HepG2 (cell line): ENCODE results near the gene AUH. TPM values are rescaled to one million over a fixed set of nuclear protein-coding genes. Genes with fewer than 3 reads are reported as not detected.

ENCODE experiments used
- ATAC-seq: fragments of 200-7000 bp; cut with Tn5 transposase; 3 replicates; pipeline ENCODE4 v1.9.1; 2020; ENCODE audit warnings: mild to moderate bottlenecking, moderate library complexity
- BruUV-seq: library from RNA; stranded (reverse); fragments of 400-500 nt; replicated peaks from 2 replicates; lab custom pipeline; 2021; lab: Mats Ljungman, UMichigan
- CTCF ChIA-PET: fragments of 300-600 bp; formaldehyde crosslinking; extraction: SDS; loops from one replicate; lab custom pipeline; 2021; ENCODE audit warnings: low total read pairs, inconsistent platforms, low intra/inter-chr PET ratio; lab: Yijun Ruan, JAX
- POLR2A ChIA-PET: fragments of 350-600 bp; sonication (Branson Sonifier 250); formaldehyde crosslinking; loops from one replicate; lab custom pipeline; 2020; ENCODE audit warnings: antibody characterized with exemption, inconsistent platforms; lab: Yijun Ruan, JAX
- DNase-seq: peaks from one replicate; pipeline ENCODE4 v3.0.0-alpha.2; 2015; ENCODE audit warnings: low spot score
- FAIRE-seq: peaks from 3 replicates; lab custom pipeline; 2011; peaks lifted over from hg19 to GRCh38; lab: Jason Lieb, UNC
- H2AFZ ChIP-seq: one replicate; pipeline ENCODE4 v1.6.1; 2011; ENCODE audit warnings: low read length, inconsistent platforms
- H3K27ac ChIP-seq: fragments of 300-600 bp; 3 replicates; pipeline ENCODE4 v1.8.0; 2011; ENCODE audit warnings: mixed run types, mild to moderate bottlenecking, mixed read lengths, low read length, inconsistent platforms; ENCODE audit not compliant: insufficient read depth; ENCODE audit errors: extremely low read length
- H3K27me3 ChIP-seq, 2 experiments: fragments of 200-600 bp in 1 of 2; 2 replicates in 1 of 2; 3 replicates in 1 of 2; pipeline versions ENCODE4 v1.6.0 to v1.8.0; 2011; ENCODE audit warnings: low read length in 2 of 2, mild to moderate bottlenecking in 2 of 2, moderate library complexity in 2 of 2, inconsistent platforms in 1 of 2; ENCODE audit not compliant: insufficient read depth in 2 of 2, control insufficient read depth in 1 of 2
- H3K36me3 ChIP-seq, 2 experiments: fragments of 200-600 bp in 1 of 2; replicated peaks in 1 of 2; 2 replicates in 1 of 2; 3 replicates in 1 of 2; pipeline versions ENCODE4 v1.5.1 to v1.8.0; 2011; ENCODE audit warnings: low read length in 2 of 2, inconsistent platforms in 1 of 2; ENCODE audit not compliant: insufficient read depth in 2 of 2, control insufficient read depth in 1 of 2
- H3K4me1 ChIP-seq: 2 replicates; pipeline ENCODE4 v1.5.1; 2012; ENCODE audit warnings: low read length, inconsistent platforms; ENCODE audit not compliant: insufficient read depth
- H3K4me2 ChIP-seq: 2 replicates; pipeline ENCODE4 v1.6.0; 2011; ENCODE audit warnings: low read depth, low read length, inconsistent platforms
- H3K4me3 ChIP-seq, 3 experiments: fragments of 200-600 bp in 1 of 3; sonication (generic), shearing (Covaris generic) in 1 of 3; replicated peaks in 1 of 3; 2 replicates each; pipeline ENCODE4 v1.5.1; 2011 to 2016; ENCODE audit warnings: low read length in 3 of 3, inconsistent platforms in 2 of 3, low read depth in 2 of 3, mild to moderate bottlenecking in 2 of 3, control low read depth in 1 of 3, mixed read lengths in 1 of 3; ENCODE audit not compliant: insufficient read depth in 1 of 3
- H3K79me2 ChIP-seq: one replicate; pipeline ENCODE4 v1.6.1; 2011; ENCODE audit warnings: low read length, inconsistent platforms; ENCODE audit not compliant: insufficient read depth
- H3K9ac ChIP-seq: 2 replicates; pipeline ENCODE4 v1.6.0; 2011; ENCODE audit warnings: mild to moderate bottlenecking, low read depth, low read length, inconsistent platforms; ENCODE audit not compliant: insufficient read depth
- H3K9me3 ChIP-seq: 2 replicates; pipeline ENCODE4 v1.5.1; 2012; ENCODE audit warnings: mild to moderate bottlenecking, low read length
- H4K20me1 ChIP-seq: 2 replicates; pipeline ENCODE4 v1.6.0; 2011; ENCODE audit warnings: inconsistent platforms, mild to moderate bottlenecking, low read length, moderate library complexity; ENCODE audit not compliant: insufficient read depth
- ARNTL ChIP-seq: sonication (generic); formaldehyde crosslinking; IDR thresholded peaks from 2 replicates; pipeline ENCODE4 v1.4.0; 2020; ENCODE audit warnings: mild to moderate bottlenecking, missing genetic modification reagents
- JUN ChIP-seq: sonication (generic); formaldehyde crosslinking; IDR thresholded peaks from 2 replicates; pipeline ENCODE4 v1.4.0; 2020; ENCODE audit warnings: mild to moderate bottlenecking, missing genetic modification reagents
- KLF16 ChIP-seq, 2 experiments: sonication (generic) in 1 of 2; formaldehyde crosslinking in 1 of 2; IDR thresholded peaks; 2 replicates each; pipeline versions ENCODE4 v1.6.1 to v1.8.0; 2016 to 2023; ENCODE audit warnings: missing genetic modification reagents in 2 of 2, missing compliant biosample characterization in 1 of 2
- NFE2 ChIP-seq: sonication (generic); formaldehyde crosslinking; IDR thresholded peaks from 2 replicates; pipeline ENCODE4 v1.4.0; 2020; ENCODE audit warnings: missing genetic modification reagents
- NFKBIZ ChIP-seq: IDR thresholded peaks from 2 replicates; pipeline ENCODE4 v1.6.1; 2018; ENCODE audit warnings: missing genetic modification reagents, missing compliant biosample characterization
- PRMT3 ChIP-seq: sonication (generic); formaldehyde crosslinking; IDR thresholded peaks from 2 replicates; pipeline ENCODE4 v1.8.1; 2022; ENCODE audit warnings: low read depth, mild to moderate bottlenecking, moderate library complexity, missing genetic modification reagents, borderline replicate concordance
- SAP130 ChIP-seq: IDR thresholded peaks from 2 replicates; pipeline ENCODE4 v1.6.1; 2016; ENCODE audit warnings: low read depth
- YEATS4 ChIP-seq: sonication (generic); formaldehyde crosslinking; IDR thresholded peaks from 2 replicates; pipeline ENCODE4 v1.4.0; 2020; ENCODE audit warnings: missing genetic modification reagents, borderline replicate concordance
- ZFP82 ChIP-seq: sonication (generic); formaldehyde crosslinking; IDR thresholded peaks from 2 replicates; pipeline ENCODE4 v1.5.1; 2020; ENCODE audit warnings: mild to moderate bottlenecking, missing genetic modification reagents, borderline replicate concordance
- ZNF503 ChIP-seq: sonication (generic); formaldehyde crosslinking; IDR thresholded peaks from 2 replicates; pipeline ENCODE4 v1.4.0; 2020; ENCODE audit warnings: missing genetic modification reagents
- ZNF772 ChIP-seq: sonication (generic); formaldehyde crosslinking; IDR thresholded peaks from 2 replicates; pipeline ENCODE4 v1.5.0; 2020; ENCODE audit warnings: mild to moderate bottlenecking, missing genetic modification reagents
- ZNF816 ChIP-seq: sonication (generic); formaldehyde crosslinking; IDR thresholded peaks from 2 replicates; pipeline ENCODE4 v1.8.0; 2022; ENCODE audit warnings: missing genetic modification reagents, mild to moderate bottlenecking, borderline replicate concordance
- WGBS: methylation state at CpG from one replicate; pipeline ENCODE4 v1.1.6; 2017; ENCODE audit warnings: low lambda C conversion rate; 5-methylcytosine and 5-hydroxymethylcytosine counted together
- in situ Hi-C: cut with HindIII; loops from 2 replicates; pipeline ENCODE4 v1.10.0; 2017; ENCODE audit warnings: low pct_unique_long_range_greater_than_20kb; ENCODE audit not compliant: extremely low pct_ligation_motif_present
- intact Hi-C: fragments of 100-400 bp; cut with micrococcal nuclease; formaldehyde crosslinking; loops from one replicate; pipeline ENCODE4 v1.10.0; 2022; ENCODE audit not compliant: unreplicated experiment
- polyA plus RNA-seq, 8 experiments: library from polyadenylated mRNA; depleted of rRNA in 3 of 8; stranded (reverse) in 7 of 8; unstranded in 1 of 8; fragments of >200 nt; fragmentation: Illumina TruSeq in 4 of 8; extraction: Trizol in 4 of 8; gene quantifications; 2 replicates each; pipeline versions ENCODE4 v1.2.1 to v1.2.3, GENCODE V29; 2011 to 2016; ENCODE audit warnings: low read depth in 4 of 8, missing spikeins in 1 of 8, mixed read lengths in 1 of 8; ENCODE audit not compliant: insufficient read depth in 1 of 8
- total RNA-seq, 5 experiments: library from RNA; depleted of rRNA; stranded (reverse); fragments of >200 nt; fragmentation: Illumina TruSeq; extraction: Trizol; gene quantifications; 2 replicates each; pipeline ENCODE4 v1.2.3, GENCODE V29; 2016; ENCODE audit warnings: low read depth in 1 of 5
- TF ChIP-seq, protein P1 (sequence below): sonication (generic); formaldehyde crosslinking; IDR thresholded peaks from 2 replicates; pipeline ENCODE4 v1.5.0; 2020; ENCODE audit warnings: missing genetic modification reagents
- TF ChIP-seq, protein P2 (sequence below): sonication (generic); formaldehyde crosslinking; IDR thresholded peaks from 2 replicates; pipeline ENCODE4 v1.4.0; 2020; ENCODE audit warnings: missing genetic modification reagents, borderline replicate concordance

The AUH gene
- total and polyA plus RNA-seq, 2 of the 13 experiments (the other 11 are each of a cell fraction or from before 2014, with no cell fraction given): 25.8 to 31.9 TPM

GRCh38 chr9:91295357-91295756 is 66.4 kb downstream of the AUH start:
- no peak overlapping the region for H3K4me2 ChIP-seq
- ATAC-seq: no peak
- no peaks in the 10 kb centered on the region for H3K9me3 ChIP-seq
- DNase-seq: no peak
- no peaks in the 10 kb centered on the region for H3K27me3 ChIP-seq
- H3K36me3 ChIP-seq: peaks cover 14 to 59% of the 10 kb centered on the region in 2 experiments
- no peaks in the 10 kb centered on the region for H4K20me1 ChIP-seq
- BruUV-seq: no TSS peak
- no peak overlapping the region for H3K9ac ChIP-seq
- CTCF ChIA-PET: no interaction called here
- POLR2A ChIA-PET: no interaction called here
- 96% methylated on average over 2 of the region's 2 CpGs for WGBS
- no peak for TF ChIP-seq ARNTL (CRISPR knock-in tag)
- TF ChIP-seq PRMT3 (CRISPR knock-in tag): no peak
- TF ChIP-seq, protein P1, sequence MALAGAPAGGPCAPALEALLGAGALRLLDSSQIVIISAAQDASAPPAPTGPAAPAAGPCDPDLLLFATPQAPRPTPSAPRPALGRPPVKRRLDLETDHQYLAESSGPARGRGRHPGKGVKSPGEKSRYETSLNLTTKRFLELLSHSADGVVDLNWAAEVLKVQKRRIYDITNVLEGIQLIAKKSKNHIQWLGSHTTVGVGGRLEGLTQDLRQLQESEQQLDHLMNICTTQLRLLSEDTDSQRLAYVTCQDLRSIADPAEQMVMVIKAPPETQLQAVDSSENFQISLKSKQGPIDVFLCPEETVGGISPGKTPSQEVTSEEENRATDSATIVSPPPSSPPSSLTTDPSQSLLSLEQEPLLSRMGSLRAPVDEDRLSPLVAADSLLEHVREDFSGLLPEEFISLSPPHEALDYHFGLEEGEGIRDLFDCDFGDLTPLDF (CRISPR knock-in tag): no peak
- TF ChIP-seq YEATS4 (CRISPR knock-in tag): no peak
- no peak for TF ChIP-seq SAP130 (CRISPR knock-in tag)
- no peak for TF ChIP-seq ZNF772
- no peak for TF ChIP-seq JUN (CRISPR knock-in tag)
- TF ChIP-seq, protein P2, sequence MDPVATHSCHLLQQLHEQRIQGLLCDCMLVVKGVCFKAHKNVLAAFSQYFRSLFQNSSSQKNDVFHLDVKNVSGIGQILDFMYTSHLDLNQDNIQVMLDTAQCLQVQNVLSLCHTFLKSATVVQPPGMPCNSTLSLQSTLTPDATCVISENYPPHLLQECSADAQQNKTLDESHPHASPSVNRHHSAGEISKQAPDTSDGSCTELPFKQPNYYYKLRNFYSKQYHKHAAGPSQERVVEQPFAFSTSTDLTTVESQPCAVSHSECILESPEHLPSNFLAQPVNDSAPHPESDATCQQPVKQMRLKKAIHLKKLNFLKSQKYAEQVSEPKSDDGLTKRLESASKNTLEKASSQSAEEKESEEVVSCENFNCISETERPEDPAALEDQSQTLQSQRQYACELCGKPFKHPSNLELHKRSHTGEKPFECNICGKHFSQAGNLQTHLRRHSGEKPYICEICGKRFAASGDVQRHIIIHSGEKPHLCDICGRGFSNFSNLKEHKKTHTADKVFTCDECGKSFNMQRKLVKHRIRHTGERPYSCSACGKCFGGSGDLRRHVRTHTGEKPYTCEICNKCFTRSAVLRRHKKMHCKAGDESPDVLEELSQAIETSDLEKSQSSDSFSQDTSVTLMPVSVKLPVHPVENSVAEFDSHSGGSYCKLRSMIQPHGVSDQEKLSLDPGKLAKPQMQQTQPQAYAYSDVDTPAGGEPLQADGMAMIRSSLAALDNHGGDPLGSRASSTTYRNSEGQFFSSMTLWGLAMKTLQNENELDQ: no peak
- no peak for TF ChIP-seq NFKBIZ (CRISPR knock-in tag)
- TF ChIP-seq KLF16 (CRISPR knock-in tag; IDR thresholded peaks at IDR 0.05): no peak
- TF ChIP-seq ZNF503 (CRISPR knock-in tag): no peak
- no peak for TF ChIP-seq NFE2
- no peak for TF ChIP-seq ZFP82
- no peak for TF ChIP-seq ZNF816 (CRISPR knock-in tag)
- no peaks in the 10 kb centered on the region for H3K4me1 ChIP-seq
- no peak for FAIRE-seq
- no peak overlapping the region for H3K27ac ChIP-seq
- no peak overlapping the region for H3K4me3 ChIP-seq
- intact Hi-C loops (no loop called here), in situ Hi-C loops (no loop called here)
- H3K79me2 ChIP-seq: no peaks in the 10 kb centered on the region
- no peak overlapping the region for H2AFZ ChIP-seq
